ENCODE results near the gene ETS1.

Gene ETS1

GRCh38 chr11:128464878-128465450 lies 122.4 kb downstream of the ETS1 start:
- peaks cover 99% of the 10 kb centered on the region for H3K36me3 ChIP-seq
- H3K4me3 ChIP-seq = no peak overlapping the region
- H3K9me3 ChIP-seq = no peaks in the 10 kb centered on the region
- H3K9ac ChIP-seq = no peak overlapping the region
- TF ChIP-seq Cebpa-rat (IDR thresholded peaks at IDR 0.05) = no peak
- H3K27me3 ChIP-seq = no peaks in the 10 kb centered on the region
- no peak overlapping the region for H3K4me2 ChIP-seq
- H3K27ac ChIP-seq = no peak overlapping the region
- H3K4me1 ChIP-seq = no peaks in the 10 kb centered on the region
- no peaks in the 10 kb centered on the region for H4K20me1 ChIP-seq

GRCh38 chr11:128463979-128464378 lies 123.4 kb downstream of the ETS1 start:
- TF ChIP-seq Cebpa-rat (IDR thresholded peaks at IDR 0.05) = no peak
- H4K20me1 ChIP-seq = no peaks in the 10 kb centered on the region
- H3K9me3 ChIP-seq = no peaks in the 10 kb centered on the region
- no peaks in the 10 kb centered on the region for H3K4me1 ChIP-seq
- H3K4me2 ChIP-seq = no peak overlapping the region
- peaks cover 99% of the 10 kb centered on the region for H3K36me3 ChIP-seq
- H3K9ac ChIP-seq = no peak overlapping the region
- no peak overlapping the region for H3K4me3 ChIP-seq
- H3K27me3 ChIP-seq = no peaks in the 10 kb centered on the region
- H3K27ac ChIP-seq = no peak overlapping the region

GRCh38 chr11:128463371-128463829 lies 124.0 kb downstream of the ETS1 start:
- Histone ChIP-seq H3K9me3 (no peaks in the 10 kb centered on the region), H3K4me3 (no peak overlapping the region), H3K27me3 (no peaks in the 10 kb centered on the region), H4K20me1 (no peaks in the 10 kb centered on the region), H3K9ac (no peak overlapping the region), H3K4me1 (no peaks in the 10 kb centered on the region), H3K36me3 (peaks cover 95% of the 10 kb centered on the region), H3K27ac (no peak overlapping the region), H3K4me2 (no peak overlapping the region)
- no peak for TF ChIP-seq Cebpa-rat (IDR thresholded peaks at IDR 0.05)

- no peak overlapping the region for H3K9ac ChIP-seq
- no peak for TF ChIP-seq Cebpa-rat (IDR thresholded peaks at IDR 0.05)
- no peaks in the 10 kb centered on the region for H3K4me1 ChIP-seq
- H3K36me3 ChIP-seq = peaks cover 95% of the 10 kb centered on the region
- no peaks in the 10 kb centered on the region for H4K20me1 ChIP-seq
- no peak overlapping the region for H3K27ac ChIP-seq
- no peak overlapping the region for H3K4me2 ChIP-seq
- H3K9me3 ChIP-seq = no peaks in the 10 kb centered on the region
- no peak overlapping the region for H3K4me3 ChIP-seq
- no peaks in the 10 kb centered on the region for H3K27me3 ChIP-seq
These were observed 124.4 kb downstream of the ETS1 start for GRCh38 chr11:128462922-128463321.

- Histone ChIP-seq H3K4me1 (no peaks in the 10 kb centered on the region), H4K20me1 (no peaks in the 10 kb centered on the region), H3K9ac (no peak overlapping the region), H3K27ac (no peak overlapping the region), H3K4me3 (no peak overlapping the region), H3K4me2 (no peak overlapping the region), H3K36me3 (peaks cover 95% of the 10 kb centered on the region), H3K9me3 (no peaks in the 10 kb centered on the region), H3K27me3 (no peaks in the 10 kb centered on the region)
- TF ChIP-seq Cebpa-rat (IDR thresholded peaks at IDR 0.05) = no peak
These were observed 125.2 kb downstream of the ETS1 start for GRCh38 chr11:128462189-128462588.

- Histone ChIP-seq H3K4me2 (no peak overlapping the region), H3K27me3 (no peaks in the 10 kb centered on the region), H3K9ac (no peak overlapping the region), H3K4me3 (no peak overlapping the region), H3K27ac (no peak overlapping the region), H3K9me3 (no peaks in the 10 kb centered on the region), H4K20me1 (no peaks in the 10 kb centered on the region), H3K4me1 (no peaks in the 10 kb centered on the region), H3K36me3 (peaks cover 67% of the 10 kb centered on the region)
- TF ChIP-seq Cebpa-rat (IDR thresholded peaks at IDR 0.05) = no peak
These were observed 129.0 kb downstream of the ETS1 start for GRCh38 chr11:128458321-128458720.

- no peak for TF ChIP-seq Cebpa-rat (IDR thresholded peaks at IDR 0.05)
- Histone ChIP-seq H3K27me3 (no peaks in the 10 kb centered on the region), H3K36me3 (peaks cover 62% of the 10 kb centered on the region), H3K4me1 (no peaks in the 10 kb centered on the region), H3K4me2 (no peak overlapping the region), H3K4me3 (no peak overlapping the region), H3K27ac (no peak overlapping the region), H4K20me1 (no peaks in the 10 kb centered on the region), H3K9ac (no peak overlapping the region), H3K9me3 (no peaks in the 10 kb centered on the region)
These were observed 129.5 kb downstream of the ETS1 start for GRCh38 chr11:128457874-128458273.

- H3K27me3 ChIP-seq = no peaks in the 10 kb centered on the region
- no peak for TF ChIP-seq Cebpa-rat (IDR thresholded peaks at IDR 0.05)
- H3K4me2 ChIP-seq = no peak overlapping the region
- H3K4me1 ChIP-seq = no peaks in the 10 kb centered on the region
- no peak overlapping the region for H3K27ac ChIP-seq
- H3K9me3 ChIP-seq = no peaks in the 10 kb centered on the region
- peaks cover 50% of the 10 kb centered on the region for H3K36me3 ChIP-seq
- no peak overlapping the region for H3K4me3 ChIP-seq
- no peak overlapping the region for H3K9ac ChIP-seq
- H4K20me1 ChIP-seq = no peaks in the 10 kb centered on the region
These were observed 130.6 kb downstream of the ETS1 start for GRCh38 chr11:128456566-128457268.

- Histone ChIP-seq H3K9me3 (no peaks in the 10 kb centered on the region), H3K27ac (no peak overlapping the region), H3K4me2 (no peak overlapping the region), H4K20me1 (no peaks in the 10 kb centered on the region), H3K27me3 (no peaks in the 10 kb centered on the region), H3K9ac (no peak overlapping the region), H3K4me3 (no peak overlapping the region), H3K4me1 (no peaks in the 10 kb centered on the region), H3K36me3 (peaks cover 42% of the 10 kb centered on the region)
- no peak for TF ChIP-seq Cebpa-rat (IDR thresholded peaks at IDR 0.05)
These were observed 131.6 kb downstream of the ETS1 start for GRCh38 chr11:128455766-128456165.

- Histone ChIP-seq H4K20me1 (no peaks in the 10 kb centered on the region), H3K4me1 (peaks cover 11% of the 10 kb centered on the region), H3K4me2 (no peak overlapping the region), H3K27ac (no peak overlapping the region), H3K9me3 (no peaks in the 10 kb centered on the region), H3K27me3 (no peaks in the 10 kb centered on the region), H3K36me3 (peaks cover 25% of the 10 kb centered on the region), H3K4me3 (no peak overlapping the region), H3K9ac (no peak overlapping the region)
- no peak for TF ChIP-seq Cebpa-rat (IDR thresholded peaks at IDR 0.05)
These were observed 133.7 kb downstream of the ETS1 start for GRCh38 chr11:128453444-128454336.

All from BLaER1 (cell line).